Esophagus muscularis mucosa (tissue), 4 donors: ENCODE results near the gene TERB1.

Source experiments
- EP300 ChIP-seq: sonication (generic); formaldehyde crosslinking; IDR thresholded peaks from one replicate; pipeline ENCODE4 v1.6.1; 2017; ENCODE audit warnings: antibody characterized with exemption
- POLR2AphosphoS5 ChIP-seq, 2 donors: sonication (generic); formaldehyde crosslinking; IDR thresholded peaks; one replicate each; pipeline ENCODE4 v1.6.1; 2017; ENCODE audit warnings: antibody characterized with exemption in 2 of 2
- TF ChIP-seq, protein P1 (sequence below), 3 experiments: fragments of 200-600 bp in 2 of 3; fragments of 450-650 bp in 1 of 3; sonication (generic) in 2 of 3; IDR thresholded peaks; one replicate each; pipeline ENCODE4 v1.5.1; 2017 to 2019; ENCODE audit warnings: antibody characterized with exemption in 3 of 3, mild to moderate bottlenecking in 2 of 3, moderate library complexity in 1 of 3

- TF ChIP-seq, protein P1, sequence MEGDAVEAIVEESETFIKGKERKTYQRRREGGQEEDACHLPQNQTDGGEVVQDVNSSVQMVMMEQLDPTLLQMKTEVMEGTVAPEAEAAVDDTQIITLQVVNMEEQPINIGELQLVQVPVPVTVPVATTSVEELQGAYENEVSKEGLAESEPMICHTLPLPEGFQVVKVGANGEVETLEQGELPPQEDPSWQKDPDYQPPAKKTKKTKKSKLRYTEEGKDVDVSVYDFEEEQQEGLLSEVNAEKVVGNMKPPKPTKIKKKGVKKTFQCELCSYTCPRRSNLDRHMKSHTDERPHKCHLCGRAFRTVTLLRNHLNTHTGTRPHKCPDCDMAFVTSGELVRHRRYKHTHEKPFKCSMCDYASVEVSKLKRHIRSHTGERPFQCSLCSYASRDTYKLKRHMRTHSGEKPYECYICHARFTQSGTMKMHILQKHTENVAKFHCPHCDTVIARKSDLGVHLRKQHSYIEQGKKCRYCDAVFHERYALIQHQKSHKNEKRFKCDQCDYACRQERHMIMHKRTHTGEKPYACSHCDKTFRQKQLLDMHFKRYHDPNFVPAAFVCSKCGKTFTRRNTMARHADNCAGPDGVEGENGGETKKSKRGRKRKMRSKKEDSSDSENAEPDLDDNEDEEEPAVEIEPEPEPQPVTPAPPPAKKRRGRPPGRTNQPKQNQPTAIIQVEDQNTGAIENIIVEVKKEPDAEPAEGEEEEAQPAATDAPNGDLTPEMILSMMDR (IDR thresholded peaks at IDR 0.05) = no peak
- TF ChIP-seq POLR2AphosphoS5 (IDR thresholded peaks at IDR 0.05) (no peak), EP300 (no peak)
Observed at GRCh38 chr16:66846266-66846665, 44.9 kb upstream of the TERB1 start.
